GM23338 (cell line): Measurements from ENCODE around the gene RAB11FIP3. TPM values are rescaled to one million over a fixed set of nuclear protein-coding genes. Genes with fewer than 3 reads are reported as not detected.

ENCODE experiments used
- ATAC-seq: fragments of 200-7000 bp; cut with Tn5 transposase; 3 replicates; pipeline ENCODE4 v1.9.1; 2020
- DNase-seq: peaks from one replicate; pipeline ENCODE4 v3.0.0-alpha.2; 2015; ENCODE audit warnings: low spot score
- H2AFZ ChIP-seq: fragments of 200-600 bp; sonication (generic); 2 replicates; pipeline ENCODE4 v1.8.0; 2016; ENCODE audit warnings: antibody characterized with exemption, mild to moderate bottlenecking, moderate library complexity
- H3F3A ChIP-seq: fragments of 200-600 bp; sonication (generic); replicated peaks from 2 replicates; pipeline ENCODE4 v1.8.0; 2017; ENCODE audit warnings: antibody characterized with exemption, mixed run types, low read depth
- H3K27ac ChIP-seq: fragments of 200-600 bp; sonication (generic); 2 replicates; pipeline ENCODE4 v1.6.1; 2016; ENCODE audit warnings: low read depth
- H3K27me3 ChIP-seq: fragments of 200-600 bp; sonication (generic); 2 replicates; pipeline ENCODE4 v1.8.0; 2016; ENCODE audit warnings: mild to moderate bottlenecking, mixed run types, moderate library complexity; ENCODE audit not compliant: insufficient read depth
- H3K36me3 ChIP-seq: fragments of 200-600 bp; sonication (generic); 2 replicates; pipeline ENCODE4 v1.8.0; 2016; ENCODE audit warnings: mild to moderate bottlenecking; ENCODE audit not compliant: insufficient read depth
- H3K4me1 ChIP-seq: fragments of 200-600 bp; sonication (generic); 2 replicates; pipeline ENCODE4 v1.8.0; 2016; ENCODE audit warnings: mild to moderate bottlenecking, moderate library complexity; ENCODE audit not compliant: insufficient read depth
- H3K4me2 ChIP-seq: fragments of 200-600 bp; sonication (generic); 2 replicates; pipeline ENCODE4 v1.7.1; 2017; ENCODE audit warnings: mixed run types
- H3K4me3 ChIP-seq: fragments of 200-600 bp; sonication (generic); 2 replicates; pipeline ENCODE4 v1.6.1; 2016; ENCODE audit warnings: mixed run types
- H3K79me2 ChIP-seq: fragments of 200-600 bp; sonication (generic); replicated peaks from 2 replicates; pipeline ENCODE4 v1.8.0; 2017; ENCODE audit warnings: mild to moderate bottlenecking; ENCODE audit not compliant: insufficient read depth
- H3K9me2 ChIP-seq: fragments of 200-600 bp; sonication (generic); 2 replicates; pipeline ENCODE4 v1.8.0; 2017; ENCODE audit not compliant: insufficient read depth
- H4K20me1 ChIP-seq: fragments of 200-600 bp; sonication (generic); replicated peaks from 2 replicates; pipeline ENCODE4 v1.8.0; 2017; ENCODE audit warnings: mild to moderate bottlenecking; ENCODE audit not compliant: insufficient read depth
- H3K27ac Mint-ChIP-seq: 2 replicates; pipeline ENCODE4 v1.8.0; 2020; ENCODE audit warnings: inconsistent platforms, mild to moderate bottlenecking, moderate library complexity, mixed read lengths
- H3K27me3 Mint-ChIP-seq: 3 replicates; pipeline ENCODE4 v1.8.0; 2022; ENCODE audit warnings: low read depth, mild to moderate bottlenecking, moderate library complexity, mixed read lengths, inconsistent platforms; ENCODE audit not compliant: insufficient read depth, poor library complexity
- H3K36me3 Mint-ChIP-seq: 3 replicates; pipeline ENCODE4 v1.8.0; 2021; ENCODE audit warnings: low read depth, mild to moderate bottlenecking, inconsistent platforms, moderate library complexity, mixed read lengths
- H3K4me1 Mint-ChIP-seq: 3 replicates; pipeline ENCODE4 v1.8.0; 2020; ENCODE audit warnings: mild to moderate bottlenecking, inconsistent platforms, mixed read lengths
- H3K4me3 Mint-ChIP-seq: 3 replicates; pipeline ENCODE4 v1.8.0; 2021; ENCODE audit warnings: moderate library complexity, mild to moderate bottlenecking, inconsistent platforms, mixed read lengths
- H3K9me3 Mint-ChIP-seq: 3 replicates; pipeline ENCODE4 v1.8.0; 2020; ENCODE audit warnings: moderate library complexity, mild to moderate bottlenecking, inconsistent platforms, mixed read lengths
- CREB1 ChIP-seq: fragments of 250-450 bp; sonication (Bioruptor Pico); IDR thresholded peaks from 2 replicates; pipeline ENCODE4 v1.5.0; 2020; ENCODE audit warnings: low read depth, mild to moderate bottlenecking, moderate library complexity
- CTCF ChIP-seq, 2 experiments: fragments of 200-600 bp in 1 of 2; sonication (generic) in 1 of 2; conservative IDR thresholded peaks; 2 replicates each; pipeline versions ENCODE4 v1.5.1 to v1.6.1; 2016 to 2017; ENCODE audit warnings: antibody characterized with exemption in 2 of 2, low read depth in 2 of 2, mild to moderate bottlenecking in 2 of 2, moderate library complexity in 1 of 2
- EZH2 ChIP-seq: fragments of 200-600 bp; sonication (generic); IDR thresholded peaks from one replicate; pipeline ENCODE4 v1.8.0; 2017; ENCODE audit warnings: antibody characterized with exemption, mild to moderate bottlenecking, low read depth; ENCODE audit not compliant: unreplicated experiment
- EZH2phosphoT487 ChIP-seq: fragments of 200-600 bp; sonication (generic); IDR thresholded peaks from one replicate; pipeline ENCODE4 v1.8.1; 2018; ENCODE audit warnings: antibody characterized with exemption; ENCODE audit not compliant: unreplicated experiment
- JUNB ChIP-seq: IDR thresholded peaks from one replicate; pipeline ENCODE4 v1.6.1; 2016; ENCODE audit warnings: antibody characterized with exemption; ENCODE audit not compliant: unreplicated experiment
- NANOG ChIP-seq: IDR thresholded peaks from 2 replicates; pipeline ENCODE4 v1.6.1; 2016; ENCODE audit warnings: antibody characterized with exemption, borderline replicate concordance
- POLR2AphosphoS5 ChIP-seq: IDR thresholded peaks from 2 replicates; pipeline ENCODE4 v1.6.1; 2016; ENCODE audit warnings: antibody characterized with exemption, low read depth
- STAT1 ChIP-seq: IDR thresholded peaks from one replicate; pipeline ENCODE4 v1.6.1; 2016; ENCODE audit warnings: antibody characterized with exemption; ENCODE audit not compliant: unreplicated experiment
- ZNF114 ChIP-seq: fragments of 250-450 bp; sonication (Bioruptor Pico); IDR thresholded peaks from 2 replicates; pipeline ENCODE4 v1.5.0; 2020; ENCODE audit warnings: mild to moderate bottlenecking, moderate library complexity
- ZNF331 ChIP-seq: fragments of 250-450 bp; sonication (Bioruptor Pico); IDR thresholded peaks from 2 replicates; pipeline ENCODE4 v1.5.0; 2020; ENCODE audit warnings: low read depth, mild to moderate bottlenecking, moderate library complexity
- ZNF462 ChIP-seq: fragments of 250-450 bp; sonication (Bioruptor Pico); IDR thresholded peaks from 2 replicates; pipeline ENCODE4 v1.5.0; 2020; ENCODE audit warnings: mild to moderate bottlenecking, moderate library complexity
- polyA plus RNA-seq: library from polyadenylated mRNA; unstranded; fragments of >200 nt; fragmentation: Nextera tagmentation; extraction: Ambion mirVana; gene quantifications from 2 replicates; pipeline ENCODE4 v1.2.1, GENCODE V29; 2016
- total RNA-seq: library from RNA; depleted of rRNA; stranded (reverse); fragments of >200 nt; shearing (Covaris generic); gene quantifications from 2 replicates; pipeline ENCODE4 v1.2.3, GENCODE V29; 2014
- TF ChIP-seq, protein P1 (sequence below): IDR thresholded peaks from 2 replicates; pipeline ENCODE4 v1.6.1; 2016; ENCODE audit warnings: antibody characterized with exemption
- TF ChIP-seq, protein P2 (sequence below): IDR thresholded peaks from one replicate; pipeline ENCODE4 v1.6.1; 2018; ENCODE audit warnings: antibody characterized with exemption; ENCODE audit not compliant: unreplicated experiment

The RAB11FIP3 gene
- total and polyA plus RNA-seq, 2 experiments from 2014 or later = 3.2 to 29.2 TPM

DNA sequence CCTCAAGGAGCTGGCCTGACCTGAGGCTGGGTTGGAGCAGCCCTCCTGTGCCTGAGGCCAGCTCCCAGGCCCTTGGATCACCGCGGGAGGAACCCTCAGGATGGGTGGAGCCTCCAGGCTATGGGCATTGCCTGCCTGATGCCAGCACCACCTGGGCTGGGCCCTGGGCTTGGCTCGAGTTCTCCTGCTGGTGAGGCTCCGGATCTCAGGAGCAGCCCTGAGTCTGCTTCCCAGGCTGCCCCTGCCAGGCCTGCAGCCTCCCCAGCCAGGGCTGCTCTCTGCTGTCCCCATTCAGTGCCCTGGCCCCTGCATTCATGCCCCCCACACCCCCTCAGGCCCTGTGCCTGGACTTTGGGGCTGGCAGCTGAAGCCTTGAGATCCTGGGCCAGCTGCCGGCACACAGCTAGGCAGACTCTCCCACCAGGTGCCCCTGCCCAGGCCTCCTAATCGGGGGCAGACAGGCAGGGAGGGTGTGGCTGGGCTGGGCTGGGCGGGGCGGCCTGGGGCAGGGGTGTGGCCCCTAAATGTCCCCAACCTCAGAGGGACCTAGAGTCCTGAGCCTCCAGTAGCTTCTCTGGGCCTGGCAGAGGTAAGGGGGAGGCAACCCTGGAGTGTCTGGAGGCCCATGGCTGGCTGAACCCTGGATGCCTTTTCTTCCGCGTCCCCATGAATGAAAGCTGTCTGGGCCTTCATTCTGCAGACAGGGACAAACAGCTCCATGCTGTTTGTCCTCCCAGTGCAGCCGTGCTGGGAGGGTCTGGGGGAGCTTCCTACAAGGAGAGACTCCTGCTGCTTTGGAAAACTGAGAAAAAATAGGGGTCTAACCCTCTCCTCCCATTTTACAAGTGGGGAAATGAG is 143.2 kb downstream of the RAB11FIP3 start:
- ATAC-seq = no peak

More for the DNA sequence above, 143.2 kb downstream of the RAB11FIP3 start:
- H3K36me3 Mint-ChIP-seq = no peaks in the 10 kb centered on the region; the same call in 2 of the 3 replicates
- peak overlapping the region; percentile 80 for H3K4me3 Mint-ChIP-seq
- H2AFZ ChIP-seq = peak overlapping the region; percentile 91; the same call in 1 of the 2 replicates
- no peaks in the 10 kb centered on the region for H3K36me3 ChIP-seq
- TF ChIP-seq, protein P1, sequence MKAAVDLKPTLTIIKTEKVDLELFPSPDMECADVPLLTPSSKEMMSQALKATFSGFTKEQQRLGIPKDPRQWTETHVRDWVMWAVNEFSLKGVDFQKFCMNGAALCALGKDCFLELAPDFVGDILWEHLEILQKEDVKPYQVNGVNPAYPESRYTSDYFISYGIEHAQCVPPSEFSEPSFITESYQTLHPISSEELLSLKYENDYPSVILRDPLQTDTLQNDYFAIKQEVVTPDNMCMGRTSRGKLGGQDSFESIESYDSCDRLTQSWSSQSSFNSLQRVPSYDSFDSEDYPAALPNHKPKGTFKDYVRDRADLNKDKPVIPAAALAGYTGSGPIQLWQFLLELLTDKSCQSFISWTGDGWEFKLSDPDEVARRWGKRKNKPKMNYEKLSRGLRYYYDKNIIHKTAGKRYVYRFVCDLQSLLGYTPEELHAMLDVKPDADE = no peak
- no peak for TF ChIP-seq NANOG
- no peak for TF ChIP-seq EZH2phosphoT487
- no peak for TF ChIP-seq CTCF (conservative IDR thresholded peaks at IDR 0.05; ENCODE audit: low read depth in 2 of 2)
- TF ChIP-seq ZNF114 (CRISPR knock-in tag) = no peak
- TF ChIP-seq EZH2 = no peak
- TF ChIP-seq ZNF331 = no peak
- TF ChIP-seq, protein P2, sequence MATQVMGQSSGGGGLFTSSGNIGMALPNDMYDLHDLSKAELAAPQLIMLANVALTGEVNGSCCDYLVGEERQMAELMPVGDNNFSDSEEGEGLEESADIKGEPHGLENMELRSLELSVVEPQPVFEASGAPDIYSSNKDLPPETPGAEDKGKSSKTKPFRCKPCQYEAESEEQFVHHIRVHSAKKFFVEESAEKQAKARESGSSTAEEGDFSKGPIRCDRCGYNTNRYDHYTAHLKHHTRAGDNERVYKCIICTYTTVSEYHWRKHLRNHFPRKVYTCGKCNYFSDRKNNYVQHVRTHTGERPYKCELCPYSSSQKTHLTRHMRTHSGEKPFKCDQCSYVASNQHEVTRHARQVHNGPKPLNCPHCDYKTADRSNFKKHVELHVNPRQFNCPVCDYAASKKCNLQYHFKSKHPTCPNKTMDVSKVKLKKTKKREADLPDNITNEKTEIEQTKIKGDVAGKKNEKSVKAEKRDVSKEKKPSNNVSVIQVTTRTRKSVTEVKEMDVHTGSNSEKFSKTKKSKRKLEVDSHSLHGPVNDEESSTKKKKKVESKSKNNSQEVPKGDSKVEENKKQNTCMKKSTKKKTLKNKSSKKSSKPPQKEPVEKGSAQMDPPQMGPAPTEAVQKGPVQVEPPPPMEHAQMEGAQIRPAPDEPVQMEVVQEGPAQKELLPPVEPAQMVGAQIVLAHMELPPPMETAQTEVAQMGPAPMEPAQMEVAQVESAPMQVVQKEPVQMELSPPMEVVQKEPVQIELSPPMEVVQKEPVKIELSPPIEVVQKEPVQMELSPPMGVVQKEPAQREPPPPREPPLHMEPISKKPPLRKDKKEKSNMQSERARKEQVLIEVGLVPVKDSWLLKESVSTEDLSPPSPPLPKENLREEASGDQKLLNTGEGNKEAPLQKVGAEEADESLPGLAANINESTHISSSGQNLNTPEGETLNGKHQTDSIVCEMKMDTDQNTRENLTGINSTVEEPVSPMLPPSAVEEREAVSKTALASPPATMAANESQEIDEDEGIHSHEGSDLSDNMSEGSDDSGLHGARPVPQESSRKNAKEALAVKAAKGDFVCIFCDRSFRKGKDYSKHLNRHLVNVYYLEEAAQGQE = no peak
- no peak for TF ChIP-seq CREB1
- TF ChIP-seq ZNF462 = no peak
- no peak for TF ChIP-seq JUNB
- TF ChIP-seq STAT1 = no peak
- TF ChIP-seq POLR2AphosphoS5 = no peak
- no peaks in the 10 kb centered on the region for H3K27me3 ChIP-seq
- H4K20me1 ChIP-seq = no peaks in the 10 kb centered on the region
- no peaks in the 10 kb centered on the region for H3K9me3 Mint-ChIP-seq
- peaks cover 17% of the 10 kb centered on the region for H3K4me1 ChIP-seq
- H3K27ac ChIP-seq = peak overlapping the region; percentile 66; the same call in 1 of the 2 replicates
- DNase-seq = no peak
- H3K4me3 ChIP-seq = peak overlapping the region; percentile 93
- H3K79me2 ChIP-seq = peaks cover 8% of the 10 kb centered on the region
- H3K9me2 ChIP-seq = no peaks in the 10 kb centered on the region
- peaks cover 6% of the 10 kb centered on the region; the same call in 2 of the 3 replicates for H3K4me1 Mint-ChIP-seq
- no peak overlapping the region; the same call in 1 of the 2 replicates for H3K27ac Mint-ChIP-seq
- H3K27me3 Mint-ChIP-seq = peaks cover 3% of the 10 kb centered on the region
- H3F3A ChIP-seq = 0 out of 2 replicates have a peak, but pooled peaks cover 11% of the 10 kb centered on the region
- H3K4me2 ChIP-seq = peak overlapping the region; percentile 88
